Spleen (tissue), 7 donors: ENCODE measurements around the gene SPINK8.
"Not testable (repeated sequence)": the region's sequence is repeated elsewhere in the genome, so short reads cannot be mapped to it uniquely, and the experiment has no call there.

Experiments
- CTCF ChIP-seq, 11 experiments: fragments of 200-600 bp in 7 of 11; fragments of 450-650 bp in 4 of 11; sonication (generic) in 4 of 11; IDR thresholded peaks in 8 of 11; conservative IDR thresholded peaks in 3 of 11; 1 replicate in 7 of 11; 2 replicates in 4 of 11; pipeline versions ENCODE4 v1.4.0 to v1.8.0; 2016 to 2021; ENCODE audit warnings: antibody characterized with exemption in 11 of 11, inconsistent platforms in 4 of 11, mild to moderate bottlenecking in 1 of 11
- POLR2AphosphoS5 ChIP-seq, 3 donors: sonication (generic); formaldehyde crosslinking; IDR thresholded peaks; one replicate each; pipeline ENCODE4 v1.5.1; 2017; ENCODE audit warnings: antibody characterized with exemption in 3 of 3
- donor health status: DM: no; HTN: no; CAD: no; lungs with moderate emphysema.
- donor health status: DM: no; HTN: no; CAD: no.
- donor health status: DM: no; HTN: no; CAD: no.

GRCh38 chr3:48335286-48335685 is 1.8 kb upstream of the SPINK8 start:
- not testable (repeated sequence) for TF ChIP-seq CTCF (IDR thresholded peaks at IDR 0.05 in 8 of 11, conservative IDR thresholded peaks at IDR 0.05 in 3 of 11); POLR2AphosphoS5 (IDR thresholded peaks at IDR 0.05)
